D341Med (cell line): ENCODE measurements around the gene TRIM49D1.
"Not testable (repeated sequence)": the region's sequence is repeated elsewhere in the genome, so short reads cannot be mapped to it uniquely, and the experiment has no call there.

Experiments used
- DNase-seq: peaks from one replicate; pipeline ENCODE4 v3.0.0; 2012; ENCODE audit warnings: low spot score

The TRIM49D1 gene, protein sequence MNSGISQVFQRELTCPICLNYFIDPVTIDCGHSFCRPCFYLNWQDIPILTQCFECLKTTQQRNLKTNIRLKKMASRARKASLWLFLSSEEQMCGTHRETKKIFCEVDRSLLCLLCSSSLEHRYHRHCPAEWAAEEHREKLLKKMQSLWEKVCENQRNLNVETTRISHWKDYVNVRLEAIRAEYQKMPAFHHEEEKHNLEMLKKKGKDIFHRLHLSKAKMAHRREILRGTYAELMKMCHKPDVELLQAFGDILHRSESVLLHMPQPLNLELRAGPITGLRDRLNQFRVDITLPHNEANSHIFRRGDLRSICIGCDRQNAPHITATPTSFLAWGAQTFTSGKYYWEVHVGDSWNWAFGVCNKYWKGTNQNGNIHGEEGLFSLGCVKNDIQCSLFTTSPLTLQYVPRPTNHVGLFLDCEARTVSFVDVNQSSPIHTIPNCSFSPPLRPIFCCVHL

GRCh38 chr11:89922195-89922660, at the start of gene TRIM49D1:
Gene TRIM49D1 (minus strand): TSS chr11:89922245. CDS start chr11:89917710, 4,535 bp downstream.
- no peak for DNase-seq

DNA sequence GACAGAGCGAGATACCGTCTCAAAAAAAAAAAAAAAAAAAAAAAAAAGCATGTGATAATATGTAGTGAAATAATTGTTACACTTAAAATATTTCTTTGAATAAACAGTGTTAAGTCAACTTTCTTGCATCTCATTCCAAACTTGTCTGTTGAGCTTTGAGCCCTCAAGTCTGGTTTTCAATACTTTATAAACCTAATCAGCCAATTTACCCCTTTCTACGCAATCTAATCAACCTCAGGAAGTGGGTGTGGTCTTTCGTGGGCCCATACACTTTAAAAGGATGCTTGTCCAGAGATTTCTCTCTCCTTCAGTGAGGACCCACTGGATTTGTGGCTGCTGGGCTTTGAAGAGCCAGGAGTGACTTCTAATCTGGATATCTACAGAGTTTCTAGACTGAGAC, 43.7 kb upstream of the TRIM49D1 start, which contains the start of gene TRIM64:
Gene TRIM64 (plus strand): TSS at position 301 of the 400 bp plus-strand sequence. CDS start 2,467 bp downstream, outside the sequence.
- not testable (repeated sequence) for DNase-seq

DNA sequence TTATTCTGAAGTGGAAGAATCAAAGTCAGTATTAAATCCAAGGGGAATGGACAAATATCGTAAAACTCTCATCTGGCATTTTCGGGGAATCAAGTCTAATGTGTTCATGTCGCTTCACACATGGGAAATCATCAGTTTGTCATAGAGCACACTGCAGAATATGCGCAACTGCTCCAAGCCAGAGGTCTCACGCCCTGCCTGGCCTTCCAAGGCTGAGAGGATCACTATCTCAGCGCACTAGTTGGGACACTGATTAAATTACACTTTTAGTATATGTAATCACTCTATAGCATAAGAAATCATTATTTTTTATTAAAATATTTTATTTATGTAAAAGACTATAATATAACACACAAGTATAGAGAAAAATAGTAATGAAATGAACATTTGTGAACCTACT, 38.8 kb upstream of the TRIM49D1 start:
- not testable (repeated sequence) for DNase-seq

DNA sequence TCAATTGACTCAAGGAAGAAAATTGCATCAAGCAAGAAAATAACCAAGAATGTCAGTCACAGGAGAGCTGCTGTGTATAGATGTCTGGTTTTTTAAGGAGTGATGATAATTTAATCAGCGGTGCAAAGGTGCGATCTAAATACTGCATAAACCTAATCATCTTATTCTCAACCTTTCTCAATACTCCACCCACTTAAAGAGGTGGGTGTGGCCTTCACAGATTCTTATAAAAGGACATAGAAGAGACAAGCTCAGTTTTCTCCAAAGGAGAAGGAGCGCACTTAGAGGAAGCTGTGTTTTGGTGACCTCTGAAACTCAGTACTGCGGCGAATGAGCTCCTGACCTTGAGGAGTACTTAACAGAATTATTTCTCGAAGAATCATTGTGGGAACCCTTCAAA, 1.7 kb upstream of the TRIM49D1 start, which contains the start of gene TRIM49D2:
Gene TRIM49D2 (plus strand): TSS at position 301 of the 400 bp plus-strand sequence. CDS start 2,698 bp downstream, outside the sequence.
- not testable (repeated sequence) for DNase-seq

- DNase-seq: not testable (repeated sequence)
These were observed 21.2 kb downstream of the TRIM49D1 start for GRCh38 chr11:89900809-89901208.

DNA sequence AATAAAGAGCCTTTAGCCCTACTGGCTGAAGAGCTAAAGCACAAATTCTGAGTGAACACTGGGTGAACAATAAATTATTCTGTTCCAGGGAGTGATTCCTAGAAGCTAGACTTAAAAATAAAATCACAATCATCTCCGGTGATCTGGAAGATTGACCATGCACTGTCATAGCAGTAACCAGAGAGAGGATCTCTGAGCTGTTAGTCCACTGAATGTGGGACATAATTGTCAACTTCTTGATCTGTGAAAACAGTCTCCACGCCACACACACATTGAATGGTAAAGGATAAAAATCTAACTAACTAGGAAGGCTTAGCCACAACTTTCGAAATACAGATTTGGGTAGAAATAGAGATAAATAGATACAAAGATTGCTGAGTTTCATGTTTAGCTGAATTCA, 28.8 kb downstream of the TRIM49D1 start:
- DNase-seq: not testable (repeated sequence)

DNA sequence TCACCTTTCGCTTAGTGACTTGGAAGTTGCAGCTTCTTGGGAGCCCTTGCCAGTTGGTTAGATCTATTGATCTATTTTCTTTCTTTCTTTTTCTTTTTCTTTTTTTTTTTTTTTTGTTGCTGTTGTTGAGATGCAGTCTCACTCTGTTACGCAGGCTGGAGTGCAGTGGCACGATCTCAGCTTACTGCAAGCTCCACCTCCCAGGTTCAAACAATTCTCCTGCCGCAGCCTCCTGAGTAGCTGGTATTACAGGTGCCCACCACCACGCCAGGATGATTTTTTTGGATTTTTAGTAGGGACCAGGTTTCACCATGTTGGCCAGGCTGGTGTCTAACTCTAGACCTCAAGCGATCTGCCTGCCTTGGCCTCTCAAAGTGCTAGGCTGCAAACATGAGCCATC, 44.5 kb downstream of the TRIM49D1 start:
- DNase-seq: not testable (repeated sequence)

DNA sequence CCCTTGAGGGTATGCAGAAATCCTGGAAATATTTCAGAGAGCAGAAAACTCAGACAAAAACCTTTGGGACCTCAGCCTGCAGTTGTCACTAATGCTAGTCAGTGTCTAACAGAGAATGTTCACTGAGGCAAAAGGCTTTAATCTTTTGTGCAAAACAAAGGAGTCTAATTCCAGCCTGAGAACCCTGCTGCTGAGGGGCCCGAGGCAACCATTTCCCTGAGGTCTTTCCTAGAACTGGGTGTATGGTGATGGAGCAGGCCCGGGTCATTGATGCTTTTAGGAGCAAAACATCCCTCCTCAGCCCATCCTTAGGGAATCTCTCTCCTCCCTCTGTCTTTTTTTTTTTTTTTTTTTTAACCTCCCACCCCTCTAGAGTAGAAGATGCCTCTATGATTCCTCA, 49.5 kb downstream of the TRIM49D1 start:
- not testable (repeated sequence) for DNase-seq

DNA sequence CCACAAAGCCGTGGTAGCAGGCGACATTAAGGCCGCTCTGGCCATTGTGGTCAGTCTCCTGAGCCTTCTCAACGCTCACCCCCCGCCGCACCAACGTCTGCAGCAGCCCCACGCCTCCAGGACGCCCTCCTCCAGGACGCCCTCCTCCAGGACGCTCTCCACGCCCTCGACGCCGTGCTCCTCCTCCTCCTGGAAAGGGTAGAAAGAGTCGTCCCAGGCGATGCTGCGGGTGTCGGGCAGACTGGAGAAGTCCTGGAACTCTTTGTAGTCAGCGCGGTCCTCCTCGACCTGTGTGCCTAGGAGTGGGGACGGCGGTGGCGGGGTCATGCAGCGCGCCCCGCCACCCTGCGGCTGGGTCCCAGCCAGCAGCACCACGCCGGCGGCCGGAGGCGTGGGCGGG, 56.8 kb downstream of the TRIM49D1 start:
- not testable (repeated sequence) for DNase-seq

GRCh38 chr11:89863906-89864704, 57.9 kb downstream of the TRIM49D1 start:
- DNase-seq: not testable (repeated sequence)
